8988T (cell line): ENCODE data around the gene MARK4.
"Not testable (repeated sequence)": the region's sequence is repeated elsewhere in the genome, so short reads cannot be mapped to it uniquely, and the experiment has no call there.

Source experiments
- DNase-seq: peaks from one replicate; pipeline ENCODE4 v3.0.0; 2011

Gene MARK4

DNA sequence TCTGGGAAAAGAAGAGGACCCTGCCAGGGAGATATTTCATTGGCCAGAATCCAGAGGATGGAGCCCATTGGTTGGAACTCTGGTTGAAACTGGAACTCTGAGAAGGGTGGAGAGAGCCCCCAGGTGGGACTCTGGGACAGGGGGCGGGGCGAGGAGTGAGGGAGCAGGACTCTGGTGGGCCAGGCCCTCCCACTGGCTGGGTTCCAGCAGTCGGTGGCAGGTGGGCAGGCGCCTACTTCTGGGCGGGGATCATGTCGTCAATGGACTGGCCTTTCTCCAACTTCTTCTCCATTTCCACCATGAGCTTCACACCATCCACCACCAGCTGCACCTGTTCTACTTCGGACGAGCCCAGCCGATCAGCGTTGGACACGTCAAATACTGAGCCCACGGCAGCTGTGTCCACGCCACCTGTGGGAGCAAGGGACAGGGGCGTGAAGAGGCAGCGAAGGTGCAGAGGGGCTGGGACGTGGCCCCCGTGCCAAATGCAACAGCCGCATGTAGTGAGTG lies 55.5 kb downstream of the MARK4 start:
- DNase-seq, result no peak

DNA sequence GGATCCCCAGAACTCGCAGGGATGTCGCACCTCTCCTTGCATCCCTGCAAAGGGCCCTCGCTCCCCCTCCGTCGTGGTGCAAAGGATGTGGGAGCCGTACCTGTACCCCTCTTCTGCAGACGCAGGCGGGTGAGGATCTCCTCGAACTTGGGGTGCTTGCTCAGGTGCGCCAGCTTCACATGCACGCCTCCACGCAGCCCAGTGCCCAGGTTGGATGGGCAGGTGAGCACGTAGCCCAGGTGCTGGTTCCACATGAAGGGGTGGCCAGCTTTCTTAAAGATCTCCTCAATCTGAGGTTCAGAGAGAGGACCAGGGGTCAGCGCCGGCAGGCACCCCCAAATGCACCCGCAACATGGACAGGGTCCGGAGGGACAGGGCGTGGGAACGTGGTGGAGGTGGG lies 56.3 kb downstream of the MARK4 start:
- DNase-seq, result no peak

DNA sequence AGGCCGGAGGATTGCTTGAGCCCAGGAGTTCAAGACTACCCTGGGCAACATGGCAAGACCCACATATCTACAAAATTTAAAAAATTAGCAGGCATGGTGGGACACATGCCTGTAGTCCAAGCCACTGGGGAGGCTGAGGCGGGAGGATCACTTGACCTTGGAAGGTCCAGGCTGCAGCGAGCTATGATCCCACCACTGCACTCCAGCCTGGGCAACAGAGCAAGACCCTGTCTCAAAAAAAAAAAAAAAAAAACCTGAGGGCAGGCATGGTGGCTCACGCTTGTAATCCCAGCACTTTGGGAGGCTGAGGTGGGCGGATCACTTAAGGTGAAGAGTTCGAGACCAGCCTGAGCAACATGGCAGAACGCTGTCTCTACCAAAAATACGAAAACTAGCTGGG lies 58.3 kb downstream of the MARK4 start:
- DNase-seq, result not testable (repeated sequence)

DNA sequence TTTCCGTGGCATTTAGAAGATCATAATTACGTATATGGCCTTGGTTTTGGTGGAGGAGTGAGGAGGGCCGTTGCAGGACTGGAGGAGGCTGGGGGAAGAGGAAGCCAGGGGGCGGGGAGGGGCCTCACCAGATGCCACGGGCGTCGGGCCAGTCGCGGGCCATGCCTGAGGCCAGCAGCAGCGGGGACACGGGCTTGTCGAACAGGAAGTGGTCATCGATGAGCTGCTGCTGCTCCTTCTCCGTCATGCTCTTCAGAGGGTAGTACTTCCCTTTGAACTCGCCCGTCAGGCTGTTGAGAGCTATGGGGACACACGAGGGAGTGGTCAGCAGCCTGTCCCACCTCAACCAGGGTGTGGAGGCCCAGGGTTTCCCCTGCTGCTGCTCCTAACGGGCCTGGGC lies 60.5 kb downstream of the MARK4 start:
- DNase-seq, result no peak

DNA sequence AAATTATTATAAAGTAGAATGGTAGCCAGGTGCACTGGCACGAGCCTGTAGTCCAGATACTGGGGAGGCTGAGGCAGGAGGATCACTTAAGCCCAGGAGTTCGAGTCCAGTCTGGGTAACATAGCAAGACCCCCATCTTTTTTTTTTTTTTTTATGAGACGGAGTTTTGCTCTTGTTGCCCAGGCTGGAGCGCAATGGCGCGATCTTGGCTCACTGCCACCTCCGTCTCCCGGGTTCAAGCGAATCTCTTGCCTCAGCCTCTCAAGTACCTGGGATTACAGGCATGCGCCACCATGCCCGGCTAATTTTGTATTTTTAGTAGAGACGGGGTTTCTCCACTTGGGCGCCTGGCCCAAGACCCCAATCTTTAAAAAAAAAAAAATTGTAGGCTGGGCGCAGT lies 61.2 kb downstream of the MARK4 start:
- not testable (repeated sequence) for DNase-seq

DNA sequence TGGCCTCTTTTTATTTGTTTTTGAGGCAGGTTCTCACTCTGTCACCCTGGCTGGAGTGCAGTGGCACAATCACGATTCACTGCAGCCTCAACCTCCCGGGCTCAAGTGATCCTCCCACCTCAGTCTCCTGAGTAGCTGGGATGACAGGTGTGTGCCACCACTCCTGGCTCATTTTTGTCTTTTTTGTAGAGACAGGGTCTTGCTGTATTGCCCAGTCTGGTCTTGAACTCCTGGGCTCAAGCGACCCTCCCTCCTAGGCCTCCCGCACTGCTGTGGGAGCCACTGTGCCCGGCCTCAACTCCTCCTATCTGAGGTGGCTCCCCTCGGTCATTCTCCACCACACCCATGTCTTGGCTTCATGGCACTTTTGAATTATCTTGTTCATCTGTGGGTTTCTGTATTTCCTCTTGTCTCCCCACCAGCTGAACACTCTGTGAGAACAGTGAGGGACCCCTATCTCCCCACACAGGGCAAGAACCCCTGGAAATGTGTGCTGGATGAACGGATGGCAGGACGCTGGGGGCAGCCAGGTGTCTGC lies 63.7 kb downstream of the MARK4 start:
- no peak for DNase-seq

DNA sequence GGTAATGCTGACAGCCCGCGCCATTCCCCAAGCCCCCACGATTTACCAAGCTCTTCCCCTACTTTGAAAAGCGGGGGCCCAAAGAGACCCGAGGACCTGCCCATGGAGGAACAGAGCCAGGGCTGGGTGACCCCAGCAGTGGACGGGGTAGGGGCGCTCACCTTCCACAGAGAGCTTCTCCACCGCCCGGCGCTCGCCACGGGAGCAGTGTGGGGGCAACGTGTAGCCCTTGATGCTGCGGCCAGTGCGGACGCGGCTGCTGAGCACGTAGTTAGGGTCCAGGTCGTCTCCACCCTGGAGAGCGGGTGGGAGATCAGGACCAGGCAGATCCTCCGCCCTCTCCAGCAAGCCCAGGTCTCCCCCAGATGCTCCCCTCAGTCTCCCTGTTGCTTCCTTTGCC lies 64.2 kb downstream of the MARK4 start:
- DNase-seq, result no peak

DNA sequence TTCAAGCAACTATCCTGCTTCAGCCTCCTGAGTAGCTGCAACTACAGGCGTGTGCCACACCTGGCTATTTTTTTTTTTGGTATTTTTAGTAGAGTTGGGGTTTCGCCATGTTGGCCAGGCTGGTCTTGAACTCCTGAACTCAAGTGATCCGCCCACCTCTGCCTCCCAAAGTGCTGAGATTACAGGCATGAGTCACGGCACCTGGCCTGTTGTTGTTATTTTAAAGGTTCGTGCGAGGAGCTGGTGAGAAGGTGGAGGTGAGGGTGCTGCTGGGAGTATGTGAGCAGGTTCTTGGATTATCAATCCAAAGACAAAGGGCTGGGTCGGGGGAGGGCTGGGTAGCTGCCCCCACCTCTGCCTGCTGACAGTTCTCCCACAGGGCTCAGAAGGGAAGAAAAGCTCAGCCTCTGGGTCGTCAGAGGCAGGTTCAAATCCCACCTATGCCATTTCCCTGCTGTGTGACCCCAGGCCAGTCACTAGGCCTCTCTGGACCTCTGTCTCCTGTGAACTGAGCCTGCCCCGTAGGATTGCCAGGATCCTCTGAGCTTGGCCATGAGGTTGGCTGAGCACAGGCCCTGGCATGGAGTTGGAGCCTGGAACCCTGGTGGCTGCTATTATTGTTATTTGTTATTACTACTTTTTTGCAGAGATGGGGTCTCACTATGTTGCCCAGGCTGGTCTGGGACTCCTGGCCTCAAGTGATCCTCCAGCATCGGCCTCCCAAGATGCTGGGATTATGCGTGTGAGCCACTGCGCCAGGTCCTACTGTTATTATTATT lies 70.1 kb downstream of the MARK4 start:
- DNase-seq, result peak; percentile 8

DNA sequence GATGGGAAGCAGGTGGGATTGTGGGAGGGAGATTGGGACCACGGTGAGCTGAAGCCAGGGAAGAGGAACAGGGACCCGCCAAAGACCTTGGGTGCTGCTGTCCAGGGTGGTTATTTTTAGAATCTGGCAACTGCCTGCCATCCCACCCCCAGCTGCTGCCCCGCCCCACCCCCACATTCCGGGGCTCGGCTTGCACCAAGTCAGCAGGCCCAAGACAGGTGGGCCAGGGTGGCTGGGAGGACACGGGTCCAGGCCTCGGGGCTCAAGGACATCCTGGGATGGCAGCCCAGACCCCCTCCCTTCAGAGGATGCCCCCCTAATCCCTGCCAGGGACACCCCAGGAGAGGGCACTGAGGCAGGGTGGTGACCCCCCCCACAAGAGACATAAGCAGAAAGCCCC lies 70.8 kb downstream of the MARK4 start:
- peak; percentile 21 for DNase-seq

DNA sequence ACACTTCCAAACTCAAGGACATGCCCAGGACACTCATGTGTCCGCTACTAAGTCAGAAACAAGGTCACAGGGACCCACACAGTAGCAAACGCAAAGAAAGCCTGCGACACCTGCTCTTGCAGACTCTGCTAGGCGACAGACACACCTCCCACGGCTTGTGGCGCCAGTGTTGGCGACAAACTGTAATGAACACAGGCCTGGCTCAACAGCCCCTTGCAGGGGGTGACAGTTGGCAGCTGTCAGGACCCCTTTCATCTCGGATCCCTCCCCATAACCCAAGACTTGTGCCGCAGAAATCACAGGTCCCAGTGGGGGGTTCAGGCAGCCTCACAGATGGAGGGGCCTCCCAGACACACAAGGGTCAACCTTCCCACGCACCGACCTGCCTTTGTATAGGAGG lies 71.2 kb downstream of the MARK4 start:
- peak; percentile 11 for DNase-seq

DNA sequence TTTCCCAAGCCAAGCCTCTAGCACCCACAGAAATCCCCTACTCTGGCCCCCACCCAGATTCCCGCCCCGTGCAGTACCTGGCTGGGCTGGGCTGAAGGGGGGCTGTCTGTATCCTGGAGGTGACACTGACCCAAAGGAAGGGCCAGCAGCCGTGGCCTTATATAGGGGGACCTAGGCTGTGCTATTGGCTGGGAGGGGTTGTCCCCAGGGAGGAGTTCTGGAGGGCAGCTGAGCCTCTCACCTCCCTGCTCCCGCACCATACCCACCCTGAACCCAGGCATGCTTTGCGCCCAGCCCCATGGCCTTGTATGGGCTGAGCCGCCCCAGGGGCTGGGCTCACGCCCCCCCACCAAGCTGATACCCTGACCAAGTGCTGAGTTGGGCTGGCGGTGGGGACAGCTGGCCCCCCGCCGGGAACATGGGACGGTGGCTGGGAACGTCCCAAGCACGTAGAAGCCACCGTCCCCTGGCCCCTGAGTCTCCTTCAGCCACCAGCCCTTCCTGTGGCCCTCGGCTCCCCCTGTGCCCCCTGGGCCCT lies 71.7 kb downstream of the MARK4 start, which contains the start of gene CKM:
Gene CKM (minus strand): TSS at position 132 of the 538 bp plus-strand sequence. CDS start 3,162 bp downstream, outside the sequence.
- no peak for DNase-seq

DNA sequence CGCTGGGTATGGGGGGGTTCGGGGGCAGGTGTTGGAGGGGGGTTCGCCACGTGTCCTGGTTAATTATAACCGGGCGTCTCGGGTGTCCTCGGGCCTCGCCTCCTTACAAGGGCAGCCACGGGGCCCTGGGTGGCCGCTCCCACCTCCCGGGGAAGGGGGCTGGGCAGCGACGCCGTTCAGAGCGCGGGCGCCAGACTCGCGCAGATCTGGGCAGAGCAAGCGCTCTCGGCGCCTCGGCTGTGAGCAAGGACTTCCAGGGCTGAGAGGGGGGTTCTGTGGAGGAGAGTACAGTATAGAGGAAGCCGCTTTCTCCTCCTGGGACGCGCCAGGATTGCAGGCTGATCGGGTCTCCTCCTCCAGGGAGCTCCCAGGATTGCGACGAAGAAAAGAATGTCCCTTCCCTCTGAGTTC lies 72.6 kb downstream of the MARK4 start:
- no peak for DNase-seq

DNA sequence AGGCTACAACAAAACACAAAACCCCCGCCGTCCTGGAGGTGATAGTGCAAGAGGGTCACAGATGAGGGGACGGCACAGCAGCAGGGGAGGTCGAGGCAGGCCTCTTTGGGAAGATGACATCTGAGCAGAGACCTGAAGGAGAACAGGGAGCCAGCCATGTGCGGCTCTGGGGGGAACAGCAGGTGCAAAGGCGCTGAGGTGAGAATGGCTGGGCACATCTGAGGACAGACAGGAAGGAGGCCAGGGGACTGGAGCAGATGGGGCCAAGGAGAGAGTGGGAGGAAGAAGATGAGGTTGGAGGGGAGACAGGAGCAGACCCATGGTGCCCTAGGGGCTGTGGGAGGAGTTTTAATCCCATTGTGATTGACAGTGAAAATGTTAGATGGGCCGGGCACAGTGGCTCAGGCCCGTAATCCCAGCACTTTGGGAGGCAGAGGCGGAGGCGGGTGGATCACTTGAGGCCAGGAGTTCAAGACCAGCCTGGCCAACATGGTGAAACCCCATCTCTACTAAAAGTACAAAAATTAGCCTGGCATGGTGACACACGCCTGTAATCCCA lies 73.4 kb downstream of the MARK4 start:
- no peak for DNase-seq

DNA sequence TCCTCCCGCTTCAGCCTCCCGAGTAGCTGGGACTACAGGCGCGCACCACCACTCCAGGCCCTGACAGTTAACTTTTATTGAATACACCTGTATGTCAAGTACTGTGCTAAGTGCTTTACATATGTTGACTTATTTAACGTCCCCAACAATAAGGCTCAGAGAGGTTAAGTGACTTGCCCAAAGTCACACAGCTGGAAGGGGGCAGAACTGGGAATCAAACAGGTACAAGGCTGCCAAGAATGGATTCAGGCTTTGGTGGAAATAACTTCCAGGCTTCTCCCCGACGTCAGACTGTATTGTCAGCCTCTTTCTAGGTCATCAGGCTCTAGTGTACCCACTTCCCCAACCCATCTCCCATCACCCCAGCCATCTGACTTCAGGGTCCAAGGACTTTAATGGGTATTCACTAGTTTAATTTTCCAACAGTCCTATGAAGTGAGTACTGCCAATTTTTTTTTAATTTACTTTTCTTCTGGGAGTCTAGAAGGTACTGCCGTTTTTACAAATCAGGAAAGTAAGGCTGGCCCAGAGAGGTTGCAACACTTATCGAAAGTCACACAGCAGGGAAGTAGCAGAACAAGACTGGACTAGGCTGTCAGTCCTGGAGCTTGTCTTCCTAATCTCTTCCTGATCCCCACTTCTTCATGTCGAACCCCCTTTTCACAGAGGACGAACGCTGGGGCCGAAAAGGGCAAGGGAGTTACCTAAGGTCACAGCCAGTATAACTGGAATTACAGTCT lies 76.5 kb downstream of the MARK4 start:
- DNase-seq, result no peak

DNA sequence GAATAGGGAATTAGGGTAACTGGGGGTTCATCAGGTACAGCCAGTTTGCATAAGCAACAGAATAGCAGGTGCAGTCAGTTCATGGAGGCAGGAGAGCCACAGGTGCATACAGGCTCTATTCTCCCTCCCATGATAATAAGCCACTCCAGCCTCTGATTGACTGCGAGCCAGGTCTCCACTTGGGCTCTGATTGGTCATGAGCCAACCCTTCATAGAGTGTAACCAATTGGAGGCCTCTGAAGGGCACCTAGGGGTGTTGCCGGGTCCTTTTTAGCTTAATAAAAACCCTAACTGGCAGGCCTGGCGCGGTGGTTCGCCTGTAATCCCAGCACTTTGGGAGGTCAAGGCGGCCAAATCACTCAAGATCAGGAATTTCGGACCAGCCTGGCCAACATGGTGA lies 80.3 kb downstream of the MARK4 start:
- no peak for DNase-seq

DNA sequence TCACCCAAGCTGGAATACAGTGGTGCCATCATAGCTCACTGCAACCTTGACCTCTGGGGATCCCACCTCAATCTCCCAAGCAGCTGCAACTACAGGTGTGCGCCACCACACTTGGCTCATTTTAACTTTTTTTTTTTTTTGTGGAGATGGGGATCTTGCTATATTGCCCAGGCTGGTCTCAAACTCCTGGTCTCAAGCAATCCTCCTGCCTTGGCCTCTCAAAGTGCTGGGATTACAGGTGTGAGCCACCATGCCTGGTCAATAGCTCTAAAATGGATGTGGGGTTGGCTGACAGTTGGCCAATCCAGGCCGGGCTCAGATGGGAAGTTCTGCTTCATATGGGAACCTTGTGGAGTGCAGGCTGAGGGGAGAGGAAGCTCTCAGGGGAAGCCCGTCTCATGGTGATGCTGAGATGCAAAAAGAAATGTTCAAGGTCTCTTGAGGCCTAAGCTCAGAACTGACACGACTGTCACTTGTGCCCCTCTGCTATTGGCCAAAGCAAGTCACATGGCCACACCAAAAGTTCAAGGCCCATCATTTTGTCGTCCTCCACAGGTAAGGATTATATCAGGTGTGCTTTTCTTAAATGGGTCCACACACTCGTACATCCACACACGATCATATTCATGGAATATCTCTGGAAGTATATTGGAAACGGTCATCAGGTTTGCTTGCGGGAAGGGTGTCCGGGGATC lies 82.7 kb downstream of the MARK4 start:
- no peak for DNase-seq

DNA sequence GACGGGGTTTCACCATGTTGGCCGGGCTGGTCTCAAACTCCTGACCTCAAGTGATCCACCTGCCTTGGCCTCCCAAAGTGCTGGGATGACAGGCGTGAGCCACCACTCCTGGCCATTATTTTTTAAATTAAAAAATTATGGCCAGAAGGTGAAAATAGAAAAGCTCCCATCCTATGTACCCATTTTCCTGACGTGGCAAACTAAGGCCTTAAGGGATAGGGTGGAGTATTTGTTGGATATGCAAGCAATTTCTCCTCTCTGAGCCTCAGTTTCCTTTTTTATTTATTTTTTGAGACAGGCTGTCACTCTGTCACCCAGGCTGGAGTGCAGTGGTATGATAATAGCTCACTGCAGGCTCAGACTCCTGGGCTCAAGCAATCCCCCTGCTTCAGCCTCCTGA lies 83.8 kb downstream of the MARK4 start:
- not testable (repeated sequence) for DNase-seq

DNA sequence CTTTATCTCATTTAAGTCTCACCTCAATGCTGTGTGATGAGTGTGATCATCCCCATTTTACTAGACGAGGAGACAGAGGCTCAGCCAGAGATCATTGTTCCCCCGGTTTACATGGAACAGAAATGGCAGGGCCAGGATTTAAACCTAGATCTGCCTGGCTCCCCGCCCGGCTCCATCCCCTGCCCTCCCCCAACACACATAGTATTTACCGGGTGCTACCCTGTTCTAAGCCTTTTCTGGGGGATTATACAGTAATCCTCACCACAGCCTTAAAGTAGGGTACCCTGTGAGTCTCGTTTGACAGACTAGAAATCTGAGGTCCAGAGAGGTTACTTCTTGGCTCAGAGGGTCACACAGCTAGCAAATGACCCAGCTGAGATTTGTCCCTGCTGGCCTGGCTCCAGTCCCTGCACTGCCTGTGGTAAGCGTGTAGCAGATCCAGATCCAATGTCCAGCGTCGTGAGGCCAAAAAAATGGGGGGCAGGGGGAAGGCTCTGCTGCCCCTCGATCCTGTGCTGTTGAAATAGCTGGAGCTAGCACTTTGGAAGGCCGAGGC lies 85.7 kb downstream of the MARK4 start:
- DNase-seq, result no peak

DNA sequence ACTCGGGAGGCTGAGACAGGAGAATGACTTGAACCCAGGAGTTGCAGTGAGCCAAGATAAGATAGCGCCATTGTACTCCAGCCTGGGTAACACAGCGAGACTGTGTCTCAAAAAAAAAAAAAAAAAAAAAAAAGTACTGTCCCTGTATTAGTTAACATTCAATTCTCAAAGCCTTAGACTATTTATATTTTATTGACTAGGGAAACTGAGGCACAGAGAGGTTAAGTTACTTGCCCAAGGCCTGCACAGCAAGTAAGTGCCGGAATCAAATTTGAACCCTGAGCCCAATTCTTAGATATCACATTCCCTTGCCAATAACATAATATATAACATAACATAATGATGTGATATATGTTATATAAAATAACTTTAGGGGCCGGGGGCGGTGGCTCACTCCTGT lies 88.6 kb downstream of the MARK4 start:
- no peak for DNase-seq

DNA sequence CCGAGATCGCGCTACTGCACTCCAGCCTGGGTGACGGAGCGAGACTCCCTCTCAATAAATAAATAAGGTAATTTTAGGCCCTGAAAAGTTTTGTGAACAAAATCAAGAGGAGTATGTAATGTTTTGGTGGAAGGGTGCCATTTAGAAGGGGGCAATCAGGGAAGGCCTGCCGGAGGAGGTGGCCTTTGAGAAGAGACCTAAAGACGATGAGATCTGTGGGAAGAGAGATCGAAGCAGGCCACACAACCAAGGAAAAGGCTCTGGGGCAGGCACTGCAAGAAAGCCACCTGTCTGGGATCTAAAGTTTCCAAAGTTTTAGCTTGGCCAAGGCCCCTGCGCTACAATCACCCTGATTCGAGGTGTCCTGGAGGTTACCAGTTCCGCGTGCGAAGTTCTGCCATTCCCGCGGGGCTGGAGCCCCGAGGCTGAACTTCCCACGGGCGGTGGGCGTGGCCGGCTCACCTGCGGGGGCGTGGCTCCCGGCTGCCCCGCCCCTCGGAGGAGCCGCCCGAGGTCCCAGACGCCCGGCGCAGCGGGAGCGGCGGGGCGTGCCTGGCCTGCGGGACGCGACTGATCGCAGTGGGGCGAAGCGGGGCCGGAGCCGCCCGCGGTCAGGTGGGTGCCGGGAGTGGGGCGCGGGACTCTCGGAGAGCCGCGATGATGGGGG lies 89.3 kb downstream of the MARK4 start, which contains the start of gene KLC3:
Gene KLC3 (plus strand): TSS at position 519 of the 667 bp plus-strand sequence. CDS start 4,792 bp downstream, outside the sequence.
- DNase-seq, result peak; percentile 70

DNA sequence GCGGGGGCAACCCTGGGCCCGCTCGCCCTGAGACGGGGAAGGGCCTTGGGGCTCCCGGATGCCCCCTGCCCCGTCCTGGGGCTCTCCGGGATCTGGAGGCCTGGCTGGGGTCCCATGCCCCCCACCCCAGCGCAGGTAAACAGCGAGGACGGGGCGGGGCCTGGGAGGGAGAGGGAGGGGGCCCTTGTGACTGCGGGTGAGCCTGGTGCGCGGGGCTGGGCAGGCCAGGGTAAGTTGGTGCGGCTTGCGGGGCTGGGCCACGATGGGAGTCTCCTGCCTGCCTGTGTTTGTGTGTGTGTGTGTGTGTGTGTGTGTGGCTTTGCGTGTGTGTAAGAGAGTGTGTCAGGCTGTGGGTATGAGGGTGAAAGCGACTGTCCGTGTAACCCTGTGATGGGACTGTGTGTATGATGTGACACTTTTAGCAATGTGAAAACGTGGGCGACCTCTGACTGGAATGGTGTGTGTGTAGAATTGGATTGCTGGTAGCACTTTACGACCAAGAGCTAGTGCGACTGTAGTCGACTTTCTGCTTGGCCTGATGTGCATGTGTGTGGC lies 89.9 kb downstream of the MARK4 start:
- DNase-seq, result no peak
